ENCODE data around the gene TRAF4. TPM values are rescaled to one million over a fixed set of nuclear protein-coding genes. Genes with fewer than 3 reads are reported as not detected.

The TRAF4 gene
- polyA plus RNA-seq, 1 donor (not counting 4 experiments of a cell fraction or from before 2014, with no cell fraction given): 57.3 TPM

GRCh38 chr17:28747801-28748750 is 4.3 kb downstream of the TRAF4 start:
- Histone ChIP-seq H3K36me3 (ENCODE audit: control insufficient read depth in 2 of 2, extremely low read depth in 1 of 2, insufficient read depth in 2 of 2, low read length in 2 of 2) (peaks cover 39 to 49% of the 10 kb centered on the region in 2 experiments), H3K9me1 (ENCODE audit: control insufficient read depth, extremely low read depth, insufficient read depth, low read length) (peaks cover 7% of the 10 kb centered on the region), H3K4me2 (ENCODE audit: control insufficient read depth, extremely low read depth, insufficient read depth, low read depth, low read length) (peak overlapping the region; percentile 87), H3K4me3 (ENCODE audit: control insufficient read depth in 2 of 3, extremely low read depth in 1 of 3, insufficient read depth in 2 of 3, low read depth in 1 of 3, low read length in 3 of 3) (no peak overlapping the region), H3K9me3 (ENCODE audit: control insufficient read depth, low read depth, low read length) (no peaks in the 10 kb centered on the region), H3K9ac (ENCODE audit: control insufficient read depth, extremely low read depth, insufficient read depth, low read length) (peak overlapping the region; percentile 96), H3K27me3 (ENCODE audit: control insufficient read depth, extremely low read depth, insufficient read depth, low read length) (no peaks in the 10 kb centered on the region), H2AFZ (ENCODE audit: control insufficient read depth, low read length) (no peak overlapping the region), H3K79me2 (ENCODE audit: control insufficient read depth, insufficient read depth, low read length) (peaks cover 64% of the 10 kb centered on the region), H3K27ac (ENCODE audit: control insufficient read depth, insufficient read depth, low read length) (peak overlapping the region; percentile 91), H4K20me1 (ENCODE audit: control insufficient read depth, extremely low read depth, insufficient read depth, low read length) (peaks cover 42% of the 10 kb centered on the region), H3K4me1 (ENCODE audit: control insufficient read depth, extremely low read depth, insufficient read depth, low read length) (peaks cover 32% of the 10 kb centered on the region)
- no peak for FAIRE-seq
- dilution Hi-C loops (cut with MboI; ENCODE audit: extremely low pct_ligation_motif_present, low sequenced_read_pairs): no loop called here
- DNase-seq (ENCODE audit: low read depth, low spot score): no peak
- TF ChIP-seq, protein P1, sequence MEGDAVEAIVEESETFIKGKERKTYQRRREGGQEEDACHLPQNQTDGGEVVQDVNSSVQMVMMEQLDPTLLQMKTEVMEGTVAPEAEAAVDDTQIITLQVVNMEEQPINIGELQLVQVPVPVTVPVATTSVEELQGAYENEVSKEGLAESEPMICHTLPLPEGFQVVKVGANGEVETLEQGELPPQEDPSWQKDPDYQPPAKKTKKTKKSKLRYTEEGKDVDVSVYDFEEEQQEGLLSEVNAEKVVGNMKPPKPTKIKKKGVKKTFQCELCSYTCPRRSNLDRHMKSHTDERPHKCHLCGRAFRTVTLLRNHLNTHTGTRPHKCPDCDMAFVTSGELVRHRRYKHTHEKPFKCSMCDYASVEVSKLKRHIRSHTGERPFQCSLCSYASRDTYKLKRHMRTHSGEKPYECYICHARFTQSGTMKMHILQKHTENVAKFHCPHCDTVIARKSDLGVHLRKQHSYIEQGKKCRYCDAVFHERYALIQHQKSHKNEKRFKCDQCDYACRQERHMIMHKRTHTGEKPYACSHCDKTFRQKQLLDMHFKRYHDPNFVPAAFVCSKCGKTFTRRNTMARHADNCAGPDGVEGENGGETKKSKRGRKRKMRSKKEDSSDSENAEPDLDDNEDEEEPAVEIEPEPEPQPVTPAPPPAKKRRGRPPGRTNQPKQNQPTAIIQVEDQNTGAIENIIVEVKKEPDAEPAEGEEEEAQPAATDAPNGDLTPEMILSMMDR (optimal IDR thresholded peaks at IDR 0.05 in 1 of 3, IDR thresholded peaks at IDR 0.05 in 1 of 3, conservative IDR thresholded peaks at IDR 0.05 in 1 of 3; ENCODE audit: extremely low read depth in 1 of 3, insufficient read depth in 2 of 3, low read length in 3 of 3): no peak
- TF ChIP-seq EZH2 (IDR thresholded peaks at IDR 0.05; ENCODE audit: low read length): no peak

DNA sequence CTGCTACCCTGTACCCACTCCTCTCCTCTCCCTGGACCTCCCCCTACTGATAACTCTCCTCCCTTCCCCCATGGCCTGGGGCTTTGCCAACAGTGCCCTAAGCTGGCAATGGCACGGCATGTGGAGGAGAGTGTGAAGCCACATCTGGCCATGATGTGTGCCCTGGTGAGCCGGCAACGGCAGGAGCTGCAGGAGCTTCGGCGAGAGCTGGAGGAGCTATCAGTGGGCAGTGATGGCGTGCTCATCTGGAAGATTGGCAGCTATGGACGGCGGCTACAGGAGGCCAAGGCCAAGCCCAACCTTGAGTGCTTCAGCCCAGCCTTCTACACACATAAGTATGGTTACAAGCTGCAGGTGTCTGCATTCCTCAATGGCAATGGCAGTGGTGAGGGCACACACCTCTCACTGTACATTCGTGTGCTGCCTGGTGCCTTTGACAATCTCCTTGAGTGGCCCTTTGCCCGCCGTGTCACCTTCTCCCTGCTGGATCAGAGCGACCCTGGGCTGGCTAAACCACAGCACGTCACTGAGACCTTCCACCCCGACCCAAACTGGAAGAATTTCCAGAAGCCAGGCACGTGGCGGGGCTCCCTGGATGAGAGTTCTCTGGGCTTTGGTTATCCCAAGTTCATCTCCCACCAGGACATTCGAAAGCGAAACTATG is 5.2 kb downstream of the TRAF4 start:
- H3K36me3 ChIP-seq (ENCODE audit: control insufficient read depth in 2 of 2, extremely low read depth in 1 of 2, insufficient read depth in 2 of 2, low read length in 2 of 2): peaks cover 39 to 49% of the 10 kb centered on the region in 2 experiments
- H3K27ac ChIP-seq (ENCODE audit: control insufficient read depth, insufficient read depth, low read length): no peak overlapping the region
- FAIRE-seq: no peak
- peaks cover 7% of the 10 kb centered on the region for H3K9me1 ChIP-seq (ENCODE audit: control insufficient read depth, extremely low read depth, insufficient read depth, low read length)
- H3K9ac ChIP-seq (ENCODE audit: control insufficient read depth, extremely low read depth, insufficient read depth, low read length): no peak overlapping the region
- H3K4me1 ChIP-seq (ENCODE audit: control insufficient read depth, extremely low read depth, insufficient read depth, low read length): peaks cover 30% of the 10 kb centered on the region
- peaks cover 63% of the 10 kb centered on the region for H3K79me2 ChIP-seq (ENCODE audit: control insufficient read depth, insufficient read depth, low read length)
- H2AFZ ChIP-seq (ENCODE audit: control insufficient read depth, low read length): no peak overlapping the region
- H3K4me2 ChIP-seq (ENCODE audit: control insufficient read depth, extremely low read depth, insufficient read depth, low read depth, low read length): no peak overlapping the region
- no peaks in the 10 kb centered on the region for H3K9me3 ChIP-seq (ENCODE audit: control insufficient read depth, low read depth, low read length)
- H3K4me3 ChIP-seq (ENCODE audit: control insufficient read depth in 2 of 3, extremely low read depth in 1 of 3, insufficient read depth in 2 of 3, low read depth in 1 of 3, low read length in 3 of 3): no peak overlapping the region
- peaks cover 42% of the 10 kb centered on the region for H4K20me1 ChIP-seq (ENCODE audit: control insufficient read depth, extremely low read depth, insufficient read depth, low read length)
- H3K27me3 ChIP-seq (ENCODE audit: control insufficient read depth, extremely low read depth, insufficient read depth, low read length): no peaks in the 10 kb centered on the region
- TF ChIP-seq, protein P1 (optimal IDR thresholded peaks at IDR 0.05 in 1 of 3, IDR thresholded peaks at IDR 0.05 in 1 of 3, conservative IDR thresholded peaks at IDR 0.05 in 1 of 3; ENCODE audit: extremely low read depth in 1 of 3, insufficient read depth in 2 of 3, low read length in 3 of 3): no peak
- TF ChIP-seq EZH2 (IDR thresholded peaks at IDR 0.05; ENCODE audit: low read length): no peak
- dilution Hi-C loops (cut with MboI; ENCODE audit: extremely low pct_ligation_motif_present, low sequenced_read_pairs): no loop called here
- DNase-seq (ENCODE audit: low read depth, low spot score): no peak
